HG02588 (cell line): ENCODE results near the gene COCH.
"Not testable (repeated sequence)": the region's sequence is repeated elsewhere in the genome, so short reads cannot be mapped to it uniquely, and the experiment has no call there.

Experiments
- ATAC-seq: cut with Tn5 transposase; IDR thresholded peaks from one replicate; pipeline ENCODE4 v1.9.1; 2021; ENCODE audit warnings: mild to moderate bottlenecking, moderate library complexity; ENCODE audit not compliant: unreplicated experiment

COCH gene

DNA sequence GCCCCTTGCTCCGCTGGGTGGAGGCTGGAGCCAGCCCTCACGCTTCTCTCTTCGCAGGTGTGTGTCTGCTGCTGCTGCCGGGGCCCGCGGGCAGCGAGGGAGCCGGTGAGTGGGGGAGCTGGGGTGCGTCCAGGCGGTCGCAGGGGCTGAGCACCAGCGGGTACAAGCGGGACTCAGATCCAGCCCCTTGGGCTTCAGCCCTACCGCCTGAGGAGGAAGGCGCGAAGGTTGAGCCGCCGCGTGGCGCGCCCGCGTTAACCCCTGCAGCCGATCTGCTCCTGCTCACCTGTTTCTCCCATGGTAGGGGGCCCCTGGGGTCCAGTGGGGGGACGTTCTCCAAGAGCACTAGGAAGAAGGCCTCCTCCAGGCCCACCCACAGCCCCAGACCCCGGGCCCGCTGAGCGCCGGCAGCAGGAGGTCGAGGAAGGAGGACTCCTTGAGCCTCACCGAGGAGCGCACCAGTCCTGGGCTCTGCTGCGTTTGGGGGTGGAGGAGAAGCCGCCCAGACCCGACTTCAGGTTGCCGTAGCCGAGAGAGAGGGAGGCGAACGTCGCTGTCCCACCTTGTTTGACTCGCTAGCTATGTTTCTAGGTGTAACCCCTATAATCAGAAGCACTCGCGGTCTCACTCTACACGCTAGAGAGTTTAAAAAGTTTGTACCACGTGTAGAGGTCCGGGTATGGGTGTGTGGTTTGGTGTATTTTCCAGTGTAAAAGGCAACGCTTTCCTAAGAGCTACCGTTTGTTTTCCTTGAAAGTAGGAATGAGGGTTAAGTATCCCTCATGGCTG lies 834 bp downstream of the COCH start:
- peak; percentile 27 for ATAC-seq

DNA sequence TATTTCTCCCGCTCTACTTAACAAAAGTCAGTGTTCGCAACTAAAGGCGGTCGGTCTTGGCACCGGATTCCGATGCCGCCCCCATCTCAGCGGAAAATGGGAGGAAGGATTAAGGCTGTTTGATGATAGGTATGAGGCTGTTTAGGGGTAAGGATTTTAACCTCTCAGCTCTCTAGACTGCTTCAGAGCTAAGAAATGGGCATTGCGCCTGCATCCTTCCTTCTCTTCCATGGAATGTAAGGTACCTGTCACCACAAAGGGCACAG lies 1.4 kb downstream of the COCH start:
- ATAC-seq, result no peak

DNA sequence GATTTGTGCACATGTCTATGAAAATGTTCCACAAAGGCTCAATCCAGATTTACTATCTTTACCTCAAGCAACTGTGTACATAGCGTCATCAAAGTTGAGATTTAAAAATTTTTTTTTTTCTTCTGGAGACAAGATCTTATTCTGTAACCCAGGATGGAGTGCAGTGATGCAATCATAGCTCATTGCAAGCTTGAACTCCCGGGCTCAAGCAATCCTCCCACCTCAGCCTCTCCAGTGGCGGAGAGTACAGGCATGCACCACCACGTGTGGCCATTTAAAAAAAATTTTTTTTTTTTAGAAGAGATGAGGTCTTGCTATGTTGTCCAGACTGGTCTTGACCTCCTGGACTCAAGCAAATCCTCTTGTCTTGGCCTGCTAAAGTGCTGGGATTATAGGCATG lies 2.3 kb downstream of the COCH start:
- no peak for ATAC-seq

DNA sequence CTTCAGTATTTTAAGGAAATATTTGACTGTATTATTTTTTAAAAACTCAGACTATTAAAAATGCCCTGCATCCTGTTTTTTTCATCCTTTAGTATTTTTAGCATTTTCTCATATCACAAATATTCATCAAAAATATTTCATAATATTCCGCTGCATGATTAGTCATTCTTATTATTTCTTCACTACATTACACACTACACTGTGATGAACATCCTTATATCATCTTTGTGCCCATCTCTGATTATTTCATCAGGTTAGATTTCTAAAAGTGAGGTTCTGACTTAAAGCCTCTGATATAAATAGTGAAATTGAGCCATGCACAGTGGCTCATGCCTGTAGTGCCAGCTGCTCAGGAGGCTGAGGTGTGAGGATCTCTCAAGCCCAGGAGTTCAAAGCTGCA lies 8.1 kb downstream of the COCH start:
- ATAC-seq, result no peak

DNA sequence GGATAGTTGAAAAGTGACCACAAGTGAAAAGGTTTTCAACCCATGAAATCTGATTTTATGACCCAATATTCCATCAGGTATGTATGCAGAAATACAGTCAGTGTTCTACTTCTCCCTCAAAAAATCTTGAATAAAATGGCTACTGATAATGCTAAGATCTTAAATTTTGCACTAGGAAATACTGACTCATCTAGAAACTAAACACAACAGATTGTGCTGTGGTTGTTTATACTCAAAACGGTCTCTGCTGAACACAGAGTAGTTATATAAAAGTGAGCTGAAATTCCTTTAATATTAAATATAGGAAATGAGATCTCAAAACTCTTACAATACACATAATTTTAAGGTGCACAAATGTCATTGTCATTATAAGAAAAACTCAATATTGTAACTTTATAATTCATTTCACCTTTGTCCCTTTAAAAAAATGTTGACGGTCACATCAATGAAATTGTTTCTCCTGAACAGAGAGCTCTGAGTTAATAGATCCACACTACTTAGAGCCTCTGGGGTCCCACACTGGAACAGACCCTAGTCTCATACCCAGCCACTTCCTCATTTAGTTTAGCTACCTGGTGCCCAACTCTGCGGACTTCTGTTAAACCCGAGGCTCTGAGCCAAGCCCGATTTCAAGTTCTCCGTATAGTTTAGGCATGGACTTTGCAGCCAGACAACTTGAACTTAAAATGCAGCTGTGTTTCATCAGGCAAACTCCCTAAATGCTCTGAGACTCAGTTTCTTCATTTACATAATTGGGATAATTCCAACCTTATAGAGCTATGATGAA lies 9.3 kb downstream of the COCH start:
- ATAC-seq, result no peak

DNA sequence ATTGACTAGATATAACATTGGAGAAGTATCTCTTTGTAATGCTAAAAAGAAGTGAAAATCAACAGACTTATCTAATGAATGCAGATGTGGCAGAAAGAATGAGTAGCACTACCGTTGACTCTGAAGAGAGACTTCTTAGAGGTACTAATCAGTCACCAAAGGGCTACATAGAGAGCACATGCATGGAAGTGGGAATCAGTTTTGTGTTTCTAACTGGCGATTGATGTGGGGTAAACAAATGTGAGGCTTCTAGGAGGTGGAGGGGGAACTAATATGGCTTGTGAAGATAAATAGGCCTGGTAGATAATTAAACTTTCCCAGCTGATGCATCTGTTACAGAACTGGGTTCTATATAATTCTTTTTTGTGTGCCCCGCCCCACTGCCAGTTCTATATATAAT lies 10.5 kb downstream of the COCH start:
- no peak for ATAC-seq

DNA sequence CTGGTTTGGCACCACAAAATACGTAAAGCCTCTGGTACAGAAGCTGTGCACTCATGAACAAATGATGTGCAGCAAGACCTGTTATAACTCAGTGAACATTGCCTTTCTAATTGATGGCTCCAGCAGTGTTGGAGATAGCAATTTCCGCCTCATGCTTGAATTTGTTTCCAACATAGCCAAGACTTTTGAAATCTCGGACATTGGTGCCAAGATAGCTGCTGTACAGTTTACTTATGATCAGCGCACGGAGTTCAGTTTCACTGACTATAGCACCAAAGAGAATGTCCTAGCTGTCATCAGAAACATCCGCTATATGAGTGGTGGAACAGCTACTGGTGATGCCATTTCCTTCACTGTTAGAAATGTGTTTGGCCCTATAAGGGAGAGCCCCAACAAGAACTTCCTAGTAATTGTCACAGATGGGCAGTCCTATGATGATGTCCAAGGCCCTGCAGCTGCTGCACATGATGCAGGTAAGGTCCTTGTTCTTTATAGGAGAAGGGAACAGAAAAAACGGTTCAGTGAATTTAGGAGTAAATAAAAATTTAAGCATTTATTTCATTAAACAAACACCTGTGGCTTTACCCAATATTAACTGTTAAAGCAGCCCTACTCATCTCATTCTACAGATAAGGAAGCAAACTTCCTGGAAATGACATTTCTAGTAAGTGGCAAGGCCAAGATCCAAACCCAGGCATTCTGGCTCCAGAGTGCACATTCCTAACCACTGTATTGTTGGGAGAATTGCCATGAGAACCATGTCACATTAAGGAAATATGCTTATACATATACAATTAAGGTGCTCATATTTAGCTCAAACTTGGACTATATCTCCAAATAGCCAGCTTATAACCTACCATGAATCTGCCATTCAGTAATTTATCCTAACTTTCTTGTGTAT lies 11.7 kb downstream of the COCH start:
- no peak for ATAC-seq

DNA sequence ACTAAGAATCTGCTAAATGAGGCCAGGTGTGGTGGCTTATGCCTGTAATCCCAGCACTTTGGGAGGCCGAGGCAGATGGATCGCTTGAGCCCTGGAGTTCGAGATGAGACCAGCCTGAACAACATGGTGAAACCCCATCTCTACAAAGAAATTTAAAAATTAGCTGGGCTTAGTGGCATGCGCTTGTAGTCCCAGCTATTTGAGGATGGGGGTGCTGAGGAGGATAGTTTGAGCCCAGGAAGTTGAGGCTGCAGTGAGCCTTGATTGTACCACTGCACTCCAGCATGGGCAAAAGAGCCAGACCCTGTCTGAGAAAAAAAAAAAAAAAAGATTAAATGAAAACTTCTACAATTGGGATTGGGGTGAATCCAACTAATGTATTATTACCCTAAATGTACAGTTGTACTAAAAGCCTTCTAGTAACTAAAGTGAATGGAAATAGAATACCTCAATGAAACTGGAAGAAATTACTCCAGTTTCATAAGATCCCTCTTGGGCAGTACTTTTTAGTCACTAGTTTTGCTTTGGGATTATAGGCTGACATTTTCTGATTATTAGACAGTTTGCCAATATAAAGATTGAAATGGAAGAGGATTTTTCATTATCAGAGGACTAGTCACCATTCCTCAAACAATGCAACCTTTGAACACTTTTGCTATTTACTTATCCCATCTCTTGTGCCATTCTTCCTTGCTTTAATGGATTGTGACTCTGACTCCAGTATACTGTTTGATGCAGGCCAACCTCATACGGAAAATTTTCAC lies 14.3 kb downstream of the COCH start:
- ATAC-seq, result no peak

DNA sequence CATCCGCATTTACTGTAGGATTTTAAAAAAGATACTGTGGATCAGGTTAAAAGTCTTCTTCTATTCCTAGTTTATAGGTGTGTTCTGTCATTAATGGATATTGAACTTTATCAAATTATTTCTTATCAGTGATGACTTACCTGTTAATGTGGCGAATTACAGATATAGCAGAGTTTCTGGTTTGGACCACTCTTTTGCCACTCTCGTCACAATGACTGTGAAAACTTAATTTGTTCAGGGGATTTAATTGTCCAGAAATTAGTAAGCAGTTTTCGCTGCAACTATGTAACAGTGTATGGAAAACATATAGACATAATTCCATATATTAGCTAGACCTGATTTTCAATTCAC lies 14.9 kb downstream of the COCH start:
- no peak for ATAC-seq

DNA sequence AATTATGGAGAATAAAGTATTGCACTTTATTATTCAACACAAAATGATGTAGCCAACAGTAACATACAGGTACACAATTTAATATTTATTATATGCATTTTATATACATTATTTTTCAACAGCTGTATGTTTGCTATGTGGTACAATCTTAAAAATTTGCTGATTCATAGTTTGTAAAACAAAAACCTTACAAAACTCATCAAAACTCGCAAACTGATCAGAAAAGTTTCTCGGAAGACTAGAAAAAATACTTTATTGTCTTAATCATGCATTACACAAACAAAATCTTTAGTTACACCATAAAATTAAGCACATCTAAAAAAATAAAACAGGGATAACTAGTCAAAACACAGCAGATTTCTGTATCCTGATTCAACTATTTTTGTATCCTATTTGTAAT lies 19.5 kb downstream of the COCH start:
- no peak for ATAC-seq

DNA sequence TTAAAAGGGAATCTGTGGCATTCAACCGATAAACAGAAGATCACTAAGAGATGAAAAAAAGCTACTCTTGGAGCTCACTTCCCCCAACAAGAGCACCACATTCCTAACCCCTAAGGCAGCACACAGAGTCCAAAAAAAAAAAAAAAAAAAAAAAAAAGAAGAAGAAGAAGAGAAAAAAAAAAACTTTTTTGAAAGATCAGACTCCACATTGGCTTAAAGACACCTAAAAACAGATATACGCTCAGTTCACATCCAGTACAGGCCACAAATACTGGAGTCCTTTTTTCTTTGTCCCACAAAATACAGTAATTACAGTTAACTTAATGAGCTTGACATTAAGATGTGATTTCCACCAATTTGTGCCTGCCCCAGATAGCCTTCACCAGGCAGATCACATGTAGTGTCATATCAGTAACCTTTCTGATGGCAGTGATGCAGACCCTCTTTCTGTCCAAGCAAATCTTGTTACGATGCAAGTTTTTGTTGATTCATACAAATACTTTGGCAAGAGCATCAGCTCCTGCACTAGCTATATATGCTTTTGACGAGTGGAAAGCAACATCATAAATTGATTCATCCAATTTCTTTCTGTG lies 20.7 kb downstream of the COCH start:
- ATAC-seq, result no peak

DNA sequence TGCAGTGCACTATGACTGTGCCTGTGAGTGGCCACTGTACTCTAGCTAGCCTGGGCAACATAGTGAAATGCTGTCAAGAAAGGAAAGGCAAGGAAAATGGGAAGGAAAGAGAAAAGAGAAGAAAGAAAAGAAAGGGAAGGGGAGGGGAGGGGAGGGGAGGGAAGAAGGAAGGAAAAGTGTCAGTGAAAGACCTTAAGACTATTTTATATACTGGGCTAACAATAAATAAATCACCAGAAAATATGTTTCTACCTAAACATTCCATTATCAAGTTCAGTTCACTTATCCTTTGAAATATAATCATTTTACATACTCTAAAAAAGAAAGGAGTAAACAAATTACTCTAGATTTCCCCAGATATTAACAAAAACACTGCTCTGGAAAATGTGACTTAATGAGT lies 22.1 kb downstream of the COCH start:
- no peak for ATAC-seq

DNA sequence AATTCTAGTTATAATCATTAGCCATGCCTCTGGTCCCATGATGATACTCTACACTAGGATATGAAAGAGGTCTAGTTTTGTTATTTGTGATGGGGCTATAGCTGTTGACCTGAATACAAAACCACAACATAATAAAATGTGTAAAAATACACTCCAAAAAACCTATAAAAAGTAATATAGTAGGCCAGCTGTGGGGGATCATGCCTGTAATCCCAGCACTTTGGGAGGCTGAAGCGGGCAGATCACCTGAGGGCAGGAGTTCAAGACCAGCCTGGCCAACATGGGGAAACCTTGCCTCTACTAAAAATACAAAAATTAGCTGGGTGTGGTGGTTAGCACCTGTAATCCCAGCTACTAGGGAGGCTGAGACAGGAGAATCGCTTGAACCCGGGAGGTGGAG lies 22.8 kb downstream of the COCH start:
- ATAC-seq, result not testable (repeated sequence)

DNA sequence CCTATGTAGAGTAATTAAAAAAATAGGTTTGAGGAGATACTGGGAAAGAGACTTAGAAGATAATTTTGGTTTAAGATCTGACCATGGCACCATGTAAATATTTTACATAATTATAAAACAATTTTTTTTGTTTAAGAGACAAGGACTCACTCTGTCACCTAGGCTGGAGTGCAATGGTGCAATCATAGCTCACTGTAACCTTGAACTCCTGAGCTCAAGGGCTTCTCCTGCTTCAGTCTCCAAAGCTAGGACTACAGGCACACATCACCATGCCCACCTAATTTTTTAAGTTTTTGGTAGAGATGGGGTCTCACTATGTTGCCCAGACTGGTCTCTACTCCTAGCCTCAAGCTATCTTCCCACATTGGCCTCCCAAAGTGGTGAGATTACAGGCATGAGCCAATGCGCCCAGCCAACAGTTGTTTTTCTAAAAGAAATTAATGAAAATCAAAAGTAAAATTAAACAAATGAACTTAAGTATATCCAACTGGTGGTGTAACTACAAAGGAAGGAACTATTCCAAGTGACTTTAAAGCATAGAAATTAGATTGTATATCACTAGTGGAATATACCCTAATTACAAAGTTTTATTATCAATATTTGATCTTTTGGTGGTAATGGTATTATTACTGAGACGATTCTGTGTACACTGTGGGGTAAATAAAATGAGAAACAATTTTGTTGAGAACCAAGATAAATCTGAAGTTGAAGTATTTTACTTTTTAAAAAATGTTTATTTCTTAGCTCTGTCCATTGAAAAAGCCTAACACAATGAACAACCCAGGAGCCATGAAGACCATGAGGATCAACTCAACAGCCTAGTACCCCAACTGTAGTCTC lies 29.1 kb downstream of the COCH start:
- ATAC-seq, result no peak

DNA sequence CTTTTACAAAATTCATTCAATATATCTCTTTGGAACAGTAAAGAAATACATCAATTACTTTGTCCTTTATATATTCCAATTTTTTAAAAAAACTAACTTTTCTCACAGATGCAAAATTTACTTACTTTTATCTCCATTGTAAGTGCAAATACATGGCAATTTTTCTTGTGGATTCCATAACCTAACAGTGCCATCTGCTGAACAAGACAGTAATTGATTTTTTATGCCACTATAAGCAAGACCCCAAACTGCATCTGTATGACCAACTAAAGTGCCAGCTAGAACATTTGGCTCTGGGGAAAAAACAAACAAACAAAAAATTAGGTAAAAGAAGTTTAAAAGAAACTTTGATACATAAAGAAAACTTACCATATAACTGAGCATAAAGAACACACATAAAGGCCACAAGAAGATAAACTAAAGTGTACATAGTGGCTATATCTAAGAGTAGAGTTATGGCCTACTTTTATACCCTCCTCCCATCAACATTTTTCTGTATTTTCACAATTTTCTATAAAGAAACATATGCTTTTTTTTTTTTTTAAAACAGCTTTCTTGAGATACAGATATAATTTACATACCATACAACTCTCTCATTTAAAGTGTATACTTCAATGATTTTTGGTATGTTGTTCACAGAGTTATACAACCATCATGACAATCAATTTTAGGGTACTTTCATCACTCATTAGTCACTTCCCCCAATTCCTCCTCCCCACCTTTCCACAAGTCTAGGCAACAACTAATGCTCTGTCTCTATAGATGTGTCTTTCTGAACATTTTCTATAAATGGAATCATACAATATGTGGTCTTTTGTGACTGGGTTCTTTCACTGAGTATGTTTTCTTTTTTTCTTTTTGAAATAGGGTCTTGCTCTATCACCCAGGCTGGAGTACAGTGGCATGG lies 32.6 kb downstream of the COCH start:
- ATAC-seq, result no peak

DNA sequence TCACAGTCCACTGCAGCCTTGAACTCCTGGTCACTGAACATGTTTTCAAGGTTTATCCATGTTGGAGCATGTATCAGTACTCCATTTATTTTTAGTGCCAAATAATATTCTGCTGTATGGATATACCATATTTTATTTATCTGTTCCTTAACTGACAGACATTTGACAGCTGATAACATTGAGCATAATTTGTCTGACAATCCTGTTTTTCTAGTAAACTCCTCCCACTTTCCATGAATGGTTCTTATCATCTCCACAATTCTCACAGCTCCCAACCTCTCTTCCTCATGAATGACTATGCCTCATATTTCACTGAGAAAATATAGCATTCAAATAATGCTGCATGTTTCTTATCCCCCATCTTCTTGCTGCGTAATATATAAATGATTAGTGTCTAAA lies 33.3 kb downstream of the COCH start:
- no peak for ATAC-seq

DNA sequence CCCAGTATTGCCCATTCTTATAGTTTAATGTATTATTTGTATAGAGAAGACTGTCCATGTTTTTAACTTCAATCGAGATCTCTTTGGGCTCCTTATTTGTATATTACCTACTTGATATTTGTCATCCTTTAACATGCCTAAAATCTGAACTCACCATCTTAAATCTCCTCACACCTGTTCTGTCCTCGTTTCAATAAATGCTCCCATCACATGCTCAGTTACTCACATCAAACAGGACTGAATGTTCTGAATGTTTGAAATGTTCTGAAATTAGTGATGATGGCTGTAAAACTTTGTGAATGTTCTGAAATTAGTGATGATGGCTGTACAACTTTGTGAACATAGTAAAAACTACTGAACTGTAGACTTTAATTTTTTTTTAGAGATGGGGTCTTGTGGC lies 34.5 kb downstream of the COCH start:
- ATAC-seq, result no peak

DNA sequence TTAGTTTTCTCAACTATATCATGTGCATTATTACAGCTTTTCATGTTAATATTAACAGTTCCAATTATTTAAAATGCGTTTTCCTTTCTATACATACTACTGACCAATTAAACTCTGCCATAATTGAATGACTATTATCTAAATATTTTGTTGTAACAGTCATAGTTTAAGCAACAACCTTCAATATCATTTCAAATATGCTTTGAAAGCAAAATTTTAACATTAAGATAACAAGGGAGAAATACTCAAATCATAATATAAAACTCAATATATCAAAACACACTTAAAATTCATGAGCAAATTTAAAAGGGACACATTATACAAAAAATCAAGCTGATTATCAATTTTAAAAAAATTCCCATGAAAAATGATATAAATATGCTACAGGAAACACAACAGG lies 40.5 kb downstream of the COCH start:
- ATAC-seq, result no peak

DNA sequence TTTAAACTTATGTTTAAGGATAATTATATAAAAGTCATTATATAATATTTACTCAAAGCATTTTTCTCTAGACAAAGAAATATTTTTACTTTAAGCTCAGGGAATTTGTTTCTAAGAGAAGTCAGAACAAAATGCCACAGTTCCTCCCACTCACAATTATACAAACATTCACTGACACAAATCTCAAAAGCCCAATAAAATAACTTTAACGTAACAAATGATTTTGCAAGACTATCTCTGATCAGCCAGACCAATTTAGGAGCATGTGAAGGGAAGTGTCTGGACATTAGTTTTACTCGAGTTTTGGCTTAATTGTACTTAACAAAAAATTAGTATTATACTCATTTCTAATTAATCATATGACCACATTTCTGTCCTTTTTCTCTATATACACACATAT lies 41.2 kb downstream of the COCH start:
- ATAC-seq, result no peak
